GM23248 (cell line): ENCODE measurements around the gene PRR36.

Experiments
- EZH2 ChIP-seq: fragments of 200-600 bp; sonication (generic); IDR thresholded peaks from 2 replicates; pipeline ENCODE4 v1.6.1; 2018; ENCODE audit warnings: antibody characterized with exemption, mild to moderate bottlenecking; ENCODE audit not compliant: insufficient read depth, poor library complexity, severe bottlenecking
- EZH2phosphoT487 ChIP-seq: fragments of 200-600 bp; sonication (generic); IDR thresholded peaks from 2 replicates; pipeline ENCODE4 v1.6.1; 2018; ENCODE audit warnings: antibody characterized with exemption, moderate library complexity, mild to moderate bottlenecking, low read depth; ENCODE audit not compliant: insufficient read depth

GRCh38 chr19:7822910-7823515, 51.2 kb downstream of the PRR36 start:
- no peak for TF ChIP-seq EZH2phosphoT487
- no peak for TF ChIP-seq EZH2
